ENCODE results near the gene GID8.

GID8 gene

DNA sequence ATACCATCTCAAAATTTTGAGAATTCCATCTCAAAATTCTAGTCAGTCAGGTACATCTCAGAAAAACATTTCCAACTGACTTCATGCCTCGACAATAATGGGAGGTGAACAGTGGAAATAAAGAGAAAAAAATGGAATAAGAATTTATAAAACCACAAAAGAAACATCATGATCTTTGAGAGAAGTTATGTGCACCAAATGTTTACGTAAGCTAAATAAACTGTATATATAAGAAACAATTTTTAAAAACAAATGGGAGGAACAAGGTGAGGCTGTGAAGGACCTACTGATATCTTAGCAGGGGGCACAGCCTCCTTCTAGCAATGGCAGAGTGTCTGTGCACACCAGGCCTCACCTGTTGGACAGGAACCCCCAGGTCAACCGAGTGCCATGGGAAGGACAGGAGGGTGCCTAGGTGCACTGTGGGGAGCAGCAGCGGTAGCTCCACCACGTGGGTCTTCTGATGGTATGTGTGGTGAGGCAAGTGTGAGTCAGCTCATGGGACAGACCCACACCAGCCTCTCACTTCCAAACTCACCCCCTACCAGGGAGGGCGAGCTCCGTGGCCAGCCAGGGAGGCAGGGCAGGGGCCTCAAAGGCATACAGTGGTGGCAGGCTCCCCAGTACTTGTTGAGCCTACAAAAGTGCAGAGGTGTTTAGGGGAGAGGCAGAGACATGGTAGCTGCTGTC is 34.9 kb upstream of the GID8 start:
- no peak for DNase-seq (ENCODE audit: low spot score)

DNA sequence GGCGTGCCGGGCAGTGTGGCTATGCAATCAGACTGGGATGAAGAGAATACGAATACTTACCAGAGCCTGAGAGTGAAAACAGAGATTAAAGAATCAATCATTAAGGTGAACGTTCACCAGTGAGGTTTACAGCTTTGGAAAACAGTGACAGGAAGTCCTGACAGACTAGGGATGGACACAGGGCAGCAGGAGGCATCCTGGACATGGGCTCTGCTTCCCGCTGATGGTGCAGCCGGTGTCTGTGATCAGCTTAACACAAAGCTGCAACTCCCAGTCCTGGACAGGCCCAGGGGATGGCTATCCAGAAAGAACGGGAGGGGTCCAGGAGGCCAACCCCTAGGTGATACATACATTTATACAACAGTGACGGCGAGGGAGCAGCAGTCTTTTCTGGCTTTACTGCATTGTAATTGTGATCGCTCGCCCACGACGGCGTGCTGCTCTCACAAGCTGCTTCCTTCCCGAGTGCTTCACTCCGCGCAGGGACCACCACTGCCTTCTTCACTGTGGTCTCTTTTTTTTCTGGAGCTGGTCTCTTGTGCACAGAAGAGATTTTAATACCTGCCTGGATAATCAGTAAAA is 32.3 kb upstream of the GID8 start:
- DNase-seq (ENCODE audit: low spot score), result no peak

DNA sequence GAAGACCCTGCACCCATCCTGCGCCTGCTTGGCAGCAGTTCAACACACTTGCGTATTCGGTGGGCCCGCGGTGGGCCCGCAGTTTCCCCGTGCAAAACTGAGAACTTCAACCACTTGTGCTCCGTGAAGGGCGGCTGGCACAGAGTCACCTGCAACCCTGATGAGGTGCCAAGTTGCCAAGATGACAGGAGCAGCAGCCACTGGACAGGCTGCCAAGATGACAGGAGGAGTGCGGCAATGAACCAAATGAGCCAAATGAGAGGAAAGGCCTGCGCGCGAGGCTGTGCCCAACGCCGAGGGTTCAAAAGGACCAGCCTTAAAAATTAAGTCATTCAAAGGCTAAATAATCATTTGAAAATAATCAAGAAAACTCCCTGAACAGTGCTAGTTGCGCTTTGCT is 31.7 kb upstream of the GID8 start:
- DNase-seq (ENCODE audit: low spot score), result no peak

DNA sequence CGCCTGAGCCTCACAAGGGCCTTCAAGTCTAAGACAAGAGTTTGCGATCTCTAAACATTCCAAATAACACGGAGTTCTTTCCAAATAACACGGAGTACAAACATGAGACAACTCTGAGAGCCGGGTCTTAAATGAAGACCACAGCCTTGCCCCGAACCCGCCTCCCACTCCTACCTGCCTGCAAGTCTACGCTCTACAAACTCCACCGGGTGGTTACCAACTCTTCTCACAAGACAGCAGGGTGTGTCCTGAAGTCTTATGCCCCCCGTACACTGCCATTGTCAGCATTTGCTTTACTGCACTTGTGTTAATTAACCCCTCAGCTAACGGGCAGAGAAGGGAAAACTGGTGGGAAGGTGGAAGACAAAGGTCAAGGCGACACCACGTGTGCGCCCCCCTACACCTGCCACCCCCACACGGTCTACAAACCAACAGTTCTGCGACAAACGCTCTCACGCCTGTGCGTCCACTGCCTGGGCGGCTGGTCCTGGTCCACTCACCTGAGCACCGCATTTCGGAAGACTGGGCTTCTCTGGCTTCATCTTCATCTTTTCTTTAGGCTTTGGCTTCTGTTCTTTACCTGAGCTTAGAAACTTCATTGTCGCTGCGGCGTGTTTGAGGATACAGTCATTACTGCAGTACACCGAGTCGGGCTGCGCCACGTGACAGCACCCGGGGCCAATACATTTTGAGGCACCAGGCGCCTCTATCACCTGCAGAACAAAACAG is 31.1 kb upstream of the GID8 start:
- no peak for DNase-seq (ENCODE audit: low spot score)

DNA sequence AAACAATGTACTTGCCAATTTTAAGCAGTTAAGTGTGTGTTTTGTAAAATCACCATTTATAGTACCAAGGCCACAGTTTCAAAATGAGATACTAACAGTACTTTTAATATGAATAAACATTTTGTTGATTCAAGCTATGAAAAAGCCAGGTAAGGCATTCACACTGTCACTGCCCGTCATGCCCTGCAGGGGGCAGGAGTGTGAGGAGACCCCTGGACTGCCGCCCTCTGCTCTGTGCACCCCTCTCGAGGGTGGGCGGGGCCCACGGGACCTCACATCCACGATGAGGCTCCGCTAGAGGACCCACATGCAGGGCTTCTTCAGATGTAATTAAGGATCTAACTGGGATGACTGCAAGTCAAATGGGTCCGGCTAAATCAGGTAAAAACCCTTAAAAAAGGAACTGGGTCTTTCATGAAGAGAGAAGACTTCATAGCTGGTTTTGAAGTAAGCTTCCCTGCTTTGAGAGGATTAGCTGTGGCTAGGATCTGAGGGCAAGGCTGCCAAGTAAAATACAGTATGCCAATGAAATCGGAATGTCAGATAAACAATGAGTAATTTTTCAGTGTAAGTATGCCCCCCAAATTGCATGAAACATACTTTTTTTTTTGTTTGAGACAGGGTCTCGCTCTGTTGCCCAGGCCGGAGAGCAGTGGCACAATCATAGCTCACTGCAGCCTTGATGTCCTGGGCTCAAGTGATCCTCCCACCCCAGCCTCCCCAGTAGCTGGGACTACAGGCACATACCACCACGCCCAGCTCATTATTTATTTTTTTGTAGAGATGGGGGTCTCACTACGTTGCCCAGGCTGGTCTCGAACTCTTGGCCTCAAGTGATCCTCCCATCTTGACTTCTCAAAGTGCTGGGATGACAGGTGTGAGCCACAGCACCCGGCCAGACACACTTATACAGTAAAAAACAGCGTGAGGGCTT is 30.3 kb upstream of the GID8 start:
- peak; percentile 72 for DNase-seq (ENCODE audit: low spot score)

DNA sequence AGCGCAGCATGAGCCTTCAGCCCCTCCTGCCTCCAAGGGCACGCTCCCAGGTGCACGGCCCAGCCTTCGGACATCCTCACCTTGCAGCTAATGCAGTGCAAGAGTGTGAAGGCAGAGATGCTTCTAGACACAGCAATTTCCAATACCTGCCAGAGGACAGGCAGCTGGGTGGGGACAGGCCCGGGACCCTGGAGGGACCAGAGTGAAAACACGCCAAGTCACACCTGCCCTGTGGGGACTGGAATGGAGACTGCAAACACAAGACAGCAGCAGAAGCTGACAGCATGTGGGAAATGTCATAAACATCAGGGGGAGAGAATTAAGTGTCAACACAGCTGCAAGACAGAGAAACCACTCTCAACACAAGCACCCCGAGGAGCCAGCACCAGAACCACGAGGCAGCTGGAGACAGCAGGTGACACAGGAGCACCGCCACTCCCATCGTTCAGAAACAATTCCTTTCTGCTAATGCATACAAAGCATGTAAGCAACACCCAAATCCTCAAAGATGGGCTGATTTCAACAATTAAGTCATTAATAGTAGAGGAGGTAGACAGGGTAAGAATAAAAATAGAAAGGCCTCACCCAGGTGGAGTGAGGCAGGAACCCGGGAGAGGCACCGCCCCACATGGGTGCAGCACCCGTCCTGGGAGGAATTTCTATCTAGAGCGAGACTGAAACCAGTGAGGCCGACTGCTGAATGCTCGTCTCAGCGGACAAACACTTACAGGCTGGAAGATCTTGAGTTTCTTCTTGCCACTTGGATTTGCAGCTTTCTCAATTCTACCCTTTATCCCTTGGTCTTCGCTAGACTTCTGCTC is 28.8 kb upstream of the GID8 start:
- no peak for DNase-seq (ENCODE audit: low spot score)

DNA sequence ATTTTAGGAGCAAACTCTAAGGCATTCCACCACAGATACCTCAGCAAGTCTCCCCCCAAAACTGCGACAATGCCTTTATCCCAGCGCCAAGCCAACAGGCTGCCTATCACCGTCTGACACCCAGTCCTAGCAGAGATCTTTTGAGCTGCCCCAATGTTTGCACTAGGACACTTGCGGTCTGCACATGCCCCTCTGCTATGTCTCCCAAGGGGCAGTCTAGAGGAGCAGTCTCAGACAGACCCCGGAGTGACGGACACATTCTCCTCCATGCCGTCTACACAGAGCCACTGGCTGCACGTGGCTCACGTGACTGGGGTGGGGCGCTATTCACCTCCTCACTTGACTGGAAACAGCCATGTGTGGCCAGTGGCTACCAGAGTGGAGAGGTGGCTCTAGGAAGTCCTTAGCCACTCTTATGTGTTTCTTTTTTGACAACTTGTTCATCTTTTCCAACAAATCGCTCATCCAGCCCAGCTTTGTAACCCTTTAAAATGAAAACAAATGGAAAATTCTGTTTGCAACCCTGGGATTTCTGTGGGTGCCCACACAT is 27.7 kb upstream of the GID8 start:
- no peak for DNase-seq (ENCODE audit: low spot score)

DNA sequence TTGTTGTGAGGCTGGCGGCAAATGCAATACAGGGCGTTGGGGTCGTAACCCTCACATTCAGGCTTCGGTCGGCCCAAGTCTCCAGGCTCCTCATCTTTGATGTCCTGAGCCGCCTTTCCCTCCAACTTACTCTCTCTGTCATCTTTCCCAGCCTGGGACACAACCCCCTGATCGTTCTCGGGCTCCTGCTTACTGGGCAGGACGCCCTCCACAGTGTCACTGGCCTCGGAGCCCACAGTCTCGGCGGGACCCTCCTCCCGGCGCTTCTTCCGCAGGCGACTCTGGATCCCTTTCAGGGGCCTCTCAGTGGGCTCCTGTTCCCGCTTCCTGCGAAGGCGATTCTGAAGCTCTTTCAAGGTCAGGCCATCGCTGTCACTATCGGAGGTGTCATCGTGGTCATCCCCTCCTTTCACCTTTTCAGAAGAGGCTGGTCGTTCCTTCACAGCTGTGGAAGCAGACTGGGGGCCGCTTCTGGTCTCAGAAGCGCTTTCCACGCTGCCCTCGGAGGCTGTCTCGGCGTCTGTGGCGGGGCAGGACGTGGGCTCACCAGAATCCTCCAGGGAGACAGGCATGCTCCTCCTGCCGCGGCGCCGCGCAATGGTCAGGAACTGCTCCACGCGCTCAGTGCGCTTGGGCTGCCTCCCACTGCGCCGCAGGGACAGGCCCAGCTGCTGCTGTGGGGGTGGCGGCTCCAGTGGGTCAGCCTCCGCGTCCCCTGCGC is 27.0 kb upstream of the GID8 start:
- no peak for DNase-seq (ENCODE audit: low spot score)

DNA sequence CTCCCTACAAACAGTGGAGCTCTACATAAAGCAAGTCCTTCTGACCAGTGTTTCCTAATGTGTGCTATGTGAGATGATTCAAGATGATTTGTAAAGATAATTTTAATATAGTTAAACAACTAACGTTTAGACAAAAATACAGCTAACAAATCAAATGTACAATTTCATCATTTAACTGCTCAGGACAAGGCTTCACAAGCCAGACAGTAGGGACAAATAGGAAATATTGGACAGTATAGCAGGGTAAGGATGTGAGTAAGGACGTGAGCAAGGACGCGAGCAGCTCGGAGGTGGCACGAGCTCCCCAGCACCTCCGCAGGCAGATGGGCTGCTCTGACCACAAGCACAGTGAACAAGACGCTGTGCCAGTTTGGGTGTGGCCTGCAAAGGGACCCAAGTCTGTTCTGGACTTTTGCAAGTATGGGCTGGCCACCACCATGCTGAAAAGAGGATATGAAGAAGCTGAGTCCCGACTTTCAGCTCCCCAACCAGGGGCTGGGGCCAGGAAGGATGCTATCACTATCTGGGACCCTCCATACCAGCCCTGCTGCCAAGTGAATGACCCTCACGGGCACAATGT is 26.2 kb upstream of the GID8 start:
- DNase-seq (ENCODE audit: low spot score), result no peak

DNA sequence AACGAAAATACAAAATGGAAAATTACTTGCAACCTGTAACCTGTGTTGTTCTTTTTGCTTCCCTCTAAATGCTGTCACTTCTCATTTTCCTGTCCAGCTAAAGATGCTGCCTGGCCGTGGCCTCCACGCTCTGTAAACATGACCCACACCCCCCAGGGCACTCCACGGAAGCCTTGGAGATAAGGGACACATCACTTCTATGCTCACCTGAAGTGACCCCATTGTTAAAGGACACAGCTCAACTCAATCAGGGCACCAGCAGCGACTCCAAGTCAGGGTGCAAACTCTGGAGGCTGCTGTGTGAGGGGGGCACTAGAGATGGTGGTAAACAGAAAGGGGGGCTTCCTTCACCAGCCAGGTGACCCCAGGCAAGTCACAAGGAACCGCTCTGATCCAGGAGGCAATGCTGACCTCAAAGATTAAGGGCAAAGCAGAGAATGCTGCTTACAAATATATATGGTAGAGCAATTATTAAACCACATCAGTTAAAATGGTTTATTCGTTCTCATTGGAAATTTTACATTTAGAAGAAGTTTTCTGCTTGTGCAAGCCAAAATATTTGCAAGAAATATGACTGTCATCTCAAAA is 24.8 kb upstream of the GID8 start:
- no peak for DNase-seq (ENCODE audit: low spot score)

DNA sequence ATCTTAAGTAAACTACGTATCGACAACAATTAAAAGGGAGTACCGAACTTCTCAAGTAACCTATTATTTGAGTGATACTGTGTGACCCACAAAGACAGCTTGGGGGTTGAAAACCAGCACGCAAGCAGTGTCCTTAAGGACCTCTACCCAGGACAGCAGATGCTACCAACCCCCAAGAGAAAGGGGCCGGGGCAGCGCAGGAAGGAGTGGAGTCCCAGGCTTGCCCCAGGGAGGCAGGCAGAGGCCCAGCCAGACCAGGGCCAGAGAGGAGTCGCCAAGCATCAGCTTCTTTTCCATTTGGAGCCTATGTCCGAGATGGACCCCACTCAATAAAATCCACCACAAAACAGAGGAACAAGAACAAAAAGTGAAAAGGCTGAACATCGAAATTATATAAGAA is 23.5 kb upstream of the GID8 start:
- no peak for DNase-seq (ENCODE audit: low spot score)

DNA sequence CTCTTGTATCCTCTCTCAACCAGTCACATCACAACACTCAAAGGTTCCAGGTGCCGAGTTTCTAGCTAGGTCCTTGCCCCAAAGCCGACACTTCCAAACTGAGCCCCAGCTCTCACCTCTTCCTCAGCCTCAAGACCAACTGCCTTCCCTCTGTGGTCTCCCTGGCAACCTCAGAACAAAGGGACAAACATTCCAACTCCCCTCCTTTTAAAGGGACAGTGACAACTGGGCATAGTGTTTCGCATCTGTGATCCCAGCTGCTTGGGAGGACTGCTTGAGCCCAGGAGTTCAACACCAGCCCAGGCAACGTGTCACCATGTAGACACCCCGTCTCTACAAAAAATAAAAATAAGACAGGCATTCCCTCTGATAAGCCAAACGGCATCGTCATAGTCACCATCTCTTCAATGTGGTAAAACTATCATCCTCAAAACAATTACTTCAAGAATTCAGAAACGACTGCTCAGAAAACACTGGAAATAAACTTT is 22.9 kb upstream of the GID8 start:
- peak; percentile 79 for DNase-seq (ENCODE audit: low spot score)

DNA sequence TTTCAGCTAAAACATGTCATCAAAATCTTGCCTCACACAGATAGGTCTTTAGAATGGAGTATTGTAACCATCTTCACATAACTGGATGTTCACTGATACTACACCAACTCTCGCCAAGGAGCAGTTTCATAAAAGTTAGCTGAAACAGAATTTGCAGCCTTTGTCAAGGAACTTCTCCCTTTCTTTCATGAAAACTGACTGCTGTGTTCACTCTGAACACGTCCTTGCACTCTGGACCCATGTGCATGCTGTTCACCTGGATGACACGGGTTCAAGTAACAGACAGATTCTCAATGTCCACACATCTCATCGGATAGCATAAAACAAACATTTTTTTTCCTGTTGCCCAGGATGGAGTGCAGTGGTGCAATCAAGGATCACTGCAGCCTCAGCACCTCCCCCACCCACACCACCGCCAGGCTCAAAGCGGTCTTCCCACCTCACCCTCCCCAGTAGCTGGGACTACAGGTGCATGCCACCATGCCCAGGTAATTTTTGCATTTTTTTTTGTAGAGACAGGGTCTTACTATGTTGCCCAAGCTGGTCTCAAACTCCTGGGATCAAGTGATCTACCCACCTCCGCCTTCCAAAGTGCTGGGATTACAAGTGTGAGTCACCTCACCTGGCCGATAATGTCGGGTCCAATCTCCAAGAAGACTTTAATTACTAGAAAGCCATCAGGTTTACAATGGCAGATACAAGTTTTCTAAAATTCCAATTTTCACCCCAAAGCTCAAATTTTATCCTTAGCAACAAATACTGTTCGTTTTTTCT is 21.1 kb upstream of the GID8 start:
- DNase-seq (ENCODE audit: low spot score), result no peak

DNA sequence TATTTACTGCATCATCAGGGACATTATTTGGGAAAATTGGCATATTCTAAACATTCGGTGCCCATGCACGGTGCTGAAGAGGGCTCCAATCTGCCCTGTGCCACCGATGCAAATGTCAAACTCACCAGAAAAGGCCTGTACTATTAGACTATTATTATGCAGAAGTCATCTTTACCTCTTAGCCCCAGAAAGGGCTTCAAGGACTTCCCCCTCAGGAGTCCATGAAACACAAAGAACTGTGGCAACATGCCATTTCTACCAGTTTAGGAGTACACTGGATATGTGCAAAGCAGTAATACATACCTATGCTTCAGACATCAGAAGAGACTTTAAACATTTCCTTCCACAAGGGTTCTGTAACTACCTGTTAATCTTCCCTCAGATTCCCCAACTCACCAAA is 20.2 kb upstream of the GID8 start:
- DNase-seq (ENCODE audit: low spot score), result no peak

DNA sequence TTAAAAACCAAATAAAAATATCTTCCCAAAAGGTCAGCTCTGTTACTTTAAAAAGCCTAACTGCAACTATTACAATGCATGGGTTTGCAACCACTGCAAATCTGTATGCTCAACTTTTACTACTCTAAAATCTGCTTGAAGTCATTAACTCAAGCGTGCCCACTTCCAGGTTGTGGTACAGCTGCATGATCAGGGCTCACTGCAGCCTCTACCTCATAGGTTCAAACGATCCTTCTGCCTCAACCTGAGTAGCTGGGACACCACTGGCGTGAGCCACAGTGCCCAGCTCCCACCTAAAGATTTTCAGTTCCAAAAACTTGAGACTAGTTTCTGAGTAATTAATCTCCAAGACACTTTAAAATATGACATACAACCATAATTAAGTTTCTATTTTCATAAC is 19.8 kb upstream of the GID8 start:
- DNase-seq (ENCODE audit: low spot score), result no peak

DNA sequence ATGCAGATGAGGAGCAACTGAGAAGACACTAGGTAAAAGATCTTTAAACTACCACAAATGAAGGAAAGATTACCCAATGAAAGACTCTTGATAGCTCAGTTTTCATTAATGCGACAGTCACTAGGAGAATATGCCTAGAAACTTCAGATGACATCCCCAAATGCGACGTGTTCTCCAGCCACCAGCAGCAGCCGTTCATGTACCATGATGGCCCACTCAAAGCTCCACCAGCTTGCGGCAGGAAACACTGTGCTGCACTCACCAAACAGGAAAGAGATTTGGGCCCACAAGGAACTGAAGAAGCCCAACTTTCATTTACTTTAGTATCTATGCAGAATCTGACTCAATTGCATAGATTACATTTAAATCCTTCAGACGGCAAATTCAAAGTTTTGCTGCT is 19.1 kb upstream of the GID8 start:
- no peak for DNase-seq (ENCODE audit: low spot score)

DNA sequence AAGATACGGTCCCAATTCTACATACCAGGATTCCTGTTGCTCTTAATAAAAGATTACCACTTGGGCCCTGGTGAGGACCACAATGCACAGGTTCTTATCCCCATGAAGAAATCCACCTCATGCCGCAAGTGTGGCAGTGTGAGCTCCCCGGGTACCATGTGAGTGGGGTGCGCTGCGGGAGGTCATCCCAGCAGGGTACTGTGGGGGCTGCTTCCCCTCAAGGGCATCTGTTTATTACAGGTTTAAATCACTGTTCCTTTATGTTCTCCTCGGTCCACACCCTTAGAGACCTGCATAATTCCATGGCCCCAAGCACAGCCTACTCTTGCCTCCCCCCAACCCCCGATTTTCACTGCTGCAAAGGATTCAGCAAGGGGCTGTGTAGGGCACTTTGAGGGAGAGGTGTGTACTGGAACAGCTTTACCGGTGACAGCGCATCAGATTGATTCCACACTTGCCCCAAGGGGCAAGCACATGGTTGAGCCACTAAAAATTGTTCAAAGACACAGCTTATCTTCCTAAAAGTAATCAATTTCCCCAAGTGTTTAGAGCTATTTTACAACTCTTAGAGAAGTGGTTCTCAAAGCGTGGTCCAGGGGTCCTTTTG is 17.8 kb upstream of the GID8 start:
- no peak for DNase-seq (ENCODE audit: low spot score)

DNA sequence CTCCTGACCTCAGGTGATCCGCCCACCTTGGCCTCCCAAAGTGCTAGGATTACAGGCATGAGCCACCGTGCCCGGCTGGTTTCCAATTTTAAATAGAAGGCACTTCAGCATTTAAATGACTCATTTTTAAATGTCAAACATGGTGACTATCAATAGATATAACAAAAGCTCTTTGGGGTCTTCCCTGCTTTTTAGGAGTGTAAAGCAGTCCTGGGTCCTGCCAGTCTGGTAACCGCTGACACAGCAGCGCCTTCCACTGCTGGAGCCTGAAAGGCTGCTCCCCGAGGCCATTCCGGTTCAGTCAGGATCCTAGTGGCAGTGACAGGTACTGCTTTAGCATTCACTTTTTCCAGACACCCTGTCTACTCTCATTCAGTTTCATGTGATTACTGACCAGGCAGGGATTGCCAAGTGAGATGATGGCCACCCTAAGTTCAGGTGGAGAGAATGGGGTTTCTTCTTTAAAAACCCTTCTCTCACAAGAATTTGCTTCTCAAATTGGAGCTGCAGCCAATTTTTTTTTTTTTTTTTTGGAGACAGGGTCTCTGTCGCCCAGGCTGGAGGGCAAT is 16.7 kb upstream of the GID8 start:
- DNase-seq (ENCODE audit: low spot score), result peak; percentile 50
